GM18907 (cell line): Measurements from ENCODE around the gene STRBP.
A peak's percentile ranks its signal among the peaks of the same experiment; 100 is the strongest.
"Not testable (repeated sequence)": the region's sequence is repeated elsewhere in the genome, so short reads cannot be mapped to it uniquely, and the experiment has no call there.

Experiments used
- ATAC-seq: cut with Tn5 transposase; IDR thresholded peaks from one replicate; pipeline ENCODE4 v1.9.1; 2021; ENCODE audit warnings: mild to moderate bottlenecking, moderate library complexity; ENCODE audit not compliant: unreplicated experiment

STRBP gene

GRCh38 chr9:123251324-123251723, 17.1 kb downstream of the STRBP start:
- ATAC-seq = no peak

GRCh38 chr9:123250504-123250903, 17.9 kb downstream of the STRBP start:
- no peak for ATAC-seq

- not testable (repeated sequence) for ATAC-seq
These were observed 19.2 kb downstream of the STRBP start for GRCh38 chr9:123249162-123249561.

- ATAC-seq = no peak
These were observed 19.8 kb downstream of the STRBP start for GRCh38 chr9:123248630-123249029.

- ATAC-seq = no peak
These were observed 21.9 kb downstream of the STRBP start for GRCh38 chr9:123246534-123246933.

- ATAC-seq = no peak
These were observed 28.7 kb downstream of the STRBP start for GRCh38 chr9:123239726-123240125.

GRCh38 chr9:123238365-123238764, 30.0 kb downstream of the STRBP start:
- no peak for ATAC-seq

- no peak for ATAC-seq
These were observed 31.2 kb downstream of the STRBP start for GRCh38 chr9:123237220-123237619.

GRCh38 chr9:123235448-123235847, 32.9 kb downstream of the STRBP start:
- ATAC-seq = no peak

- ATAC-seq = no peak
These were observed 33.5 kb downstream of the STRBP start for GRCh38 chr9:123234853-123235252.

GRCh38 chr9:123232332-123232731, 36.1 kb downstream of the STRBP start:
- ATAC-seq = no peak

GRCh38 chr9:123231421-123231820, 37.0 kb downstream of the STRBP start:
- no peak for ATAC-seq

GRCh38 chr9:123228967-123229366, 39.4 kb downstream of the STRBP start:
- no peak for ATAC-seq

- ATAC-seq = no peak
These were observed 42.4 kb downstream of the STRBP start for GRCh38 chr9:123225995-123226394.

GRCh38 chr9:123225374-123225813, 43.0 kb downstream of the STRBP start:
- ATAC-seq = peak; percentile 90

- no peak for ATAC-seq
These were observed 48.3 kb downstream of the STRBP start for GRCh38 chr9:123220127-123220526.

- ATAC-seq = no peak
These were observed 49.6 kb downstream of the STRBP start for GRCh38 chr9:123218831-123219230.

GRCh38 chr9:123217128-123217654, 51.2 kb downstream of the STRBP start:
- ATAC-seq = no peak

GRCh38 chr9:123216251-123216797, 52.1 kb downstream of the STRBP start:
- ATAC-seq = no peak

- ATAC-seq = no peak
These were observed 57.3 kb downstream of the STRBP start for GRCh38 chr9:123211081-123211480.

- no peak for ATAC-seq
These were observed 59.7 kb downstream of the STRBP start for GRCh38 chr9:123208626-123209174.

- ATAC-seq = no peak
These were observed 62.3 kb downstream of the STRBP start for GRCh38 chr9:123206065-123206464.

GRCh38 chr9:123201083-123201482, 67.3 kb downstream of the STRBP start:
- no peak for ATAC-seq
